ENCODE data around the gene TIRAP.
"Not testable (repeated sequence)": the region's sequence is repeated elsewhere in the genome, so short reads cannot be mapped to it uniquely, and the experiment has no call there.

Gene TIRAP

DNA sequence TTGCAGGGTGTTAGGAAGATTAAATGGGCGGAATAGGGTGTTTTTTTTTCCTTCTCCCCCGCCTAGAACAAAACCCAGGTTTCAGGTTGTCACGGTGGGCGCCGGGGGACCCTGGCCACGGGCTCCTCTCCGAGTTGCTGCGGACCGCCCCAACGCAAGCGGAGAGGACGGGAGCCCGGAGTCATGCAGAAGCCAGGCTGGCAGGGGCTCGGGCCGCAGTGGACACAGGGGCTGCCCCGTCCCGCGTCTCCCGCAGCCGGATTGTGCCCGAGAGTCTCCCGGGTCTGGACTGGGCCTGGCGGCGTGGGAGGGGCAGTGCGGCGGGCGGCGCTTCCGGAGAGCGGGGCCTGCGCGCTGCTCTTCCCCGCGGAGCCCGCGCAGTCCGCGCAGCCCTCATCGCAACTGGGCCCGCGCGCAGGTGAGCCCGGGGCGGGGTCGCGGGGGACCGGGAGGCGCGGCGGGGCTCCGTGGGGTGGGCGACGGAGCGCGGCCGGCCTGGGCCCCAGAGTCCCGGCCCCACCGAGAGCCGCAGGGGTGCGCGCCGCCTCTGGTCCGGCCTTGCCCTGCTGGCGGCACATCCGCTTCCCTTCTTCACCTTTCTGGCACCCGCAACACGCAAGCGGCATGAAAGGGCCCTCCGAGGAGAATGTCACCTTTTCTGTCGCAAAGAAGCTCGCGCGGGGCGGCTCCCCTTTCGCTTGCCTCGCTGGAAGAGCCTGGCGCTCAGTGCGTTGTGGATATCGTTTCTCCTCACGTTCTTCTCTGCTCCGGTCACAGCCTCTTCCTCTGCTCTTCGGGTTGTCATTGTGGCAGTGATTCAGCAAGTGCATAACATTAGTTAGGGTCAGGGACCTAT, at the start of gene TIRAP:
Gene TIRAP (plus strand): TSS at position 358 of the 856 bp plus-strand sequence. CDS start 7,802 bp downstream, outside the sequence.
- peak; percentile 75 to 77 for DNase-seq

GRCh38 chr11:126233391-126233790, 49.5 kb upstream of the TIRAP start:
- DNase-seq = no peak

DNA sequence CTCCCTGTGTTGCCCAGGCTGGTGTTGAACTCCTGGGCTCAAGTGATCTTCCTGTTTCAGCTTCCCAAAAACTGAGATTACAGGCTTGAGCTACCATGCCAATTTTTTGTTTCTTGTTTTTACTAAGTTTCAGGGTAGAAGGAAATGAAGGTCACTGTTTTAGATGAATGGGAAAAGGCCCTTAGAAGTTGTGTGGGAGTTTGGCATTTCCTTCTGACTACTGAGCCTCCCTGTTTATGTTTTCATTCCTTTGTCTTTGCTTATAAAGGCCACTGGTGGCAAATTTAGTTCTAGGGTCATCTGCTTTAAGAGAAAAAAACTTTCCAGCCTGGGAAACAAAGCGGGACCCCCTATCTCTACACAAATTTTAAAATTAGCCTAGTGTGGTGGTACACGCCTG, 36.3 kb upstream of the TIRAP start:
- no peak for DNase-seq

GRCh38 chr11:126253265-126253664, 29.6 kb upstream of the TIRAP start:
- no peak for DNase-seq

- DNase-seq = no peak
Measured at GRCh38 chr11:126254819-126255218, 28.1 kb upstream of the TIRAP start.

- not testable (repeated sequence) for DNase-seq
Measured at GRCh38 chr11:126255507-126255906, 27.4 kb upstream of the TIRAP start.

DNA sequence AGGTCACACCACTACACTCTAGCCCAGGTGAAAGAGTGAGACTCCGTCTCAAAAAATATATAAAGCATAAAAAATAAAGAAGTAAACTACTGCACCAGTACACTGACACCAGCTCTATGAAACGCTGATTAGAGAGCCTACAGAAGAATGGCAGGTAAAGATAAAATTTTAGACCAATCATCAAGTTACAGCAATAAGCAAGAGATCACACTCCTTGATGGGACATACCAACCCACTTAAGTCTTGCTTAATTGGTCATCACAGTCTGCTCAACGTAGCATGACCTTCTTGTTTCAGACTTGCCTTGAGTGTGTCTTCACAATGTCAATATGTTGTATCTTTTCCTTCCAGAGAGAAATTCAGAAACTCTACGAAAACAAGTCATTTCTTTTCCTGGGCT, 26.7 kb upstream of the TIRAP start:
- DNase-seq = no peak

- DNase-seq = no peak
Measured at GRCh38 chr11:126257144-126257543, 25.7 kb upstream of the TIRAP start.

DNA sequence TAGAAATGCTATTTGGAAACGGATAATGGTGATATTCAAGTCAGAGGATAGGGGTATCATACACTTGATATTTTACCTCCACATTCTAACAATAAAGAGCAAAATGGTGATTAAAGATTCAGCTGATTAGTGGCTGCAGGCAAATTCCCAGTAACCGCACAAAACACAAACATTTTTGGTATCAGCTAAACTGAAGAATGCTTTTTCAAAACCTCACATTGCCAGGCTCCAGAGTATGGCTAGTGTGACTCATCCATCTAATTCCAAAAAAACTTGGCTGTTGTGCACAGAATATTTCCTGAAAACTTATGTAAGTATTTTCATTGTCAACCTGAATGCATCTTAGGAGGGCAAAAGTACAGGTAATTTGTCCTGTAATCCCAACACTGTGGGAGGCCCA, 25.1 kb upstream of the TIRAP start:
- no peak for DNase-seq

- DNase-seq = no peak
Measured at GRCh38 chr11:126262216-126262615, 20.7 kb upstream of the TIRAP start.

- DNase-seq = no peak
Measured at GRCh38 chr11:126263489-126263888, 19.4 kb upstream of the TIRAP start.

DNA sequence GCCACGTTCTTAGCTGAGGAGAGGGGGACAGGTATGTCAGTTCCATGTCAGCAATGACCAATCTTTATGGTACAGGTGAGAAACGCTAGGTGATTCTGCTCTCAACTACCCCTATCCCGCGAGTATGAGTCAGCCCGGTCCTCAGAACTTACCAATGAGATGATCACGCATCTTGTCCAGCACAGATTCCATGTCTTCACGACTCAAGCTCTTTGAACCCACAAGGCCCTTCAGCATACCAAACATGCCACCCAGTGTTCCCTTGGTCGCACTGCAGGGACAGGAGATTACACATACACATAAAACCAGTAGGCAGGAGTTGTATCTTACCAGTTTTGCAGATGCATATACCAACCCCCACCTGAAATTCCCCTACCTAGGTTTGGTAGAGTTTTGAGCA, 17.1 kb upstream of the TIRAP start:
- DNase-seq = no peak

DNA sequence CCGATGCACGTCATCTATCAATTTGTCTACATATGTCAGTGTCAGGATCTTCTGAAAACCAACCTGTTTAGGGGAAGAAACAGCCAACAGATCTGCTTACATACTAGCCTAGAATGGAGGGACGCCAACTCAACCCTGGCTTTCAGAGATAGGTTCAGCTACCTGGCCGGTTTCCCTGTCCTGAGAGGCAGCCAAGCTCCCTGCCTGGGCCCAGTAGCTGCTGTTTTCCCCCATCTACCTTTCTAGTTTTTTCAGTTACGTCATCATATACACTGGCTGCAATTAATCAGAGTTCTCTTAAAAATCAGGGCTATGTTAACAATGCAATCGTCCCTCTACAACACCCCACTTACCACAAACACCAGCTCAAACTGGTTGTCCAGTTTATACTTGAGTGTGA, 15.2 kb upstream of the TIRAP start:
- DNase-seq = no peak

- no peak for DNase-seq
Measured at GRCh38 chr11:126268361-126268707, 14.6 kb upstream of the TIRAP start.

DNA sequence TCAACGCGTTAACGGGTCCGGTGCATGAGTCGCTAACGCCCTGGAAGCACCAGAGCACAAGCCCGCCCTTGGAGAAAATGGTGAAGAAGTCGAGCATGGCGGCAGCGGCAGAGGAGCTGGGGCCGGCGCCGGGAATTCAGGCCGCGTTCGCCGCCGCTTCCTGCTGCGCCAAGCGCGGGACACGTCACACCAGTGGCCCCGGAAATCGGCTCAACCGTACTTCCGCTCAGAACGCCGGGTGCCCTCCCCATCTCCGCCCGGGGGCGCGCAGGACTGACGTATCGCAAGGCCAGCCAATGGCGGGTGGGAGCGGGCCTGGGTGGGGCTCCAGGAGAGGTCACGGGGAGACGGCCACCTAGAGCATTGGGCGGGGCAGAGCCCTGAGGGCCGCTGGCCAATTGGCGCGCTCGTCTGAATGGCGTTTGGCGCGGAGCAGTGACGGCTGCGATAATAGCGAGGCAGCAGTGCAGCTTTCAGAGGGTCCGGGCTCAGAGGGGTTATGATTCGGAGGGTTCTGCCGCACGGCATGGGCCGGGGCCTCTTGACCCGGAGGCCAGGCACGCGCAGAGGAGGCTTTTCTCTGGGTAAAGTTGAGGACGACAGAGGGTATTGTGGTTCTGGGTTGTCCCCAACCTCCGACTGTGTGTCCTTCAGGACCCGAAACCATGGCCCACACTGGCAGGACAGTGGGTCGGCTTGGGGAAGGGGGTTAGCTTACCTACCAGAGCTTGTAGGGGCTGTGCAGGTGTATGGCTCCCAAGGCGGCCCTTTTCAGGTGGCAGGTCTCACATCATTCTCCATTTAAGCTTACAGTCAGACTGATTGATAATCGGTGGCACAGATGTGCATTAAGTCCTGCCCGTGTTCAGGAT, 13.9 kb upstream of the TIRAP start, which contains the start of the genes FOXRED1 and SRPRA:
Gene FOXRED1 (plus strand): TSS at position 447 of the 872 bp plus-strand sequence. CDS start 53 bp downstream, at position 500.
Gene SRPRA (minus strand): TSS at position 188 of the 872 bp plus-strand sequence. CDS start 91 bp downstream, at position 97.
- DNase-seq = peak; percentile 99 to 100

- no peak for DNase-seq
Measured at GRCh38 chr11:126277322-126277721, 5.6 kb upstream of the TIRAP start.

DNA sequence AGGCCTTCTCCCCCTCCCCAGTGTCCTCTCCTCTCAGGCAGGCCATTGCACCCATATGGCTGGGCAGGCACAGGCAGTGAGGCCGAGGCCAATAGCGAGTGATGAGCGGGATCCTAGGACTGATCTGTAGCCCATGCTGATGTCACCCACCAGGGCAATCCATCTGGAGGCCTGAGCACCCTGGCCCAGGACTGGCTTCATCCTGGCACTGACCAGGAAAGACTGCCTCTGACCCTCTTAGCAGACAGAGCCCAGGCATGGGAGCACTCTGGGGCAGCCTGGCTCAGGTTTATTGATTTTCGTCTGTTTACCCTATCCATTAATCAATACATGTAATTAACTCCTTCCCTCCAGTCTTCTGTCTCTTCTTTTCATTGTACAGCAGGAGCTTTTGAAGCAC, 5.1 kb upstream of the TIRAP start:
- DNase-seq = no peak

DNA sequence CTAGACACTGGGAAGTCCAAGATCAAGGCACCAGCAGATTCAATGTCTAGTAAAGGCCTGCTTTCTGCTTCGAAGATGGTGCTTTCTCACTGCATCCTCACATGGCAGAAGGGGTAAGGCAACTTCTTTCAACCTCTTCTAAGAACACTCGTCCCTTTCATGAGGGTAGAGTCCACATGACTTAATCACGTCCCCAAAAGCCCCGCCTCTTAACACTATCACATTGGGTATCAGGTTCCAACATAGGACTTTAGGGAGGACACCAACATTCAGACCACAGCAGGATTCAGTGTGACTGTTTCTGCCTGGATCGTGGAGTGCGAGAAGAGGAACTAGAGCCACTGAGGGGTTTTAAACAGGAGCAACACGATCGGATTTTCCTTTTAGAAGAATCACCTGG, 3.7 kb upstream of the TIRAP start:
- no peak for DNase-seq

DNA sequence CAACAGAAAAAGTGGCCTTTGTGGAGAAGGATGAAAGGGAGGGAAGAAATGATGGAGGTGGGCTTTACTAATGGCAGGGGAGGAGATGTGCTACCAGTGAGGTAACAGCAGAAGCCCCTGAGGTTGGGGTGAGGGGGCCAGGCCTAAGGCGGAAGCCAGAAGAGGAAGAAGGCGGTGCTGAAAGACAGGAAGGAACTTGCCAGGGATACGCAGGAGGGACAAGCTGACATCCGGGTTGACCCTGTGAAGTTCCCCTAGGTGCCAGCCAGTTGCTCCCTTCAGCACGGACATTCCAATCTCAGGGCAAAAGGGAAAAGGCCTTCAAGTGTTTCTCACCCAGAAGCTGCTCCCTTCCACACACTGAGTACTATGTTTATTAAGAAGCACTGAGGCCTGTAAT, 2.3 kb upstream of the TIRAP start:
- no peak for DNase-seq

GRCh38 chr11:126281245-126281644, 1.6 kb upstream of the TIRAP start:
- no peak for DNase-seq

DNA sequence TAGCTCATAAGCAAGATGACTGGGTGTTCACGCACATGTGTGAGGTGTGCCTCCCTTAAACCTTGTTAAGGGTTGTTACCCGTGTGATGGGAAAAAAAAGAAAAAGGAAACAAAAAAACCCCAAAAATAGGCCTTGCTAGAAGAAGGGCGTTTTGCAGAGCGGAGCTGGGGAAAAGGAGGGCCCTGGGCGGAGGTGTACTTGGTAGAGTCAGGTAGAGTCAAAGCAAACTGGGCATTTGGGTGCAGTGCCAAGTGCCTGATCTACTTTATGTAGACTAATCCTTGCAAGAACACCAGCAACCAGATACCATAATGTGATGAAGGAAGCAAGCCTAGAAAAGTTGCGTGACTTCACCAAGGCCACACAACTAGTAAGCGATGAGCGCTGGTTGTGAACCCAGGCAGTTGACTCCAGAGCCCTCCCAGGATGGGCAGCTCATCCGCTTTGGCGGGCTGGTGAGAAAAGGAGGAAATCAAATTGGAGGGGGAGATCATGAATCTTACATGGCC, 1.2 kb upstream of the TIRAP start:
- no peak for DNase-seq

DNA sequence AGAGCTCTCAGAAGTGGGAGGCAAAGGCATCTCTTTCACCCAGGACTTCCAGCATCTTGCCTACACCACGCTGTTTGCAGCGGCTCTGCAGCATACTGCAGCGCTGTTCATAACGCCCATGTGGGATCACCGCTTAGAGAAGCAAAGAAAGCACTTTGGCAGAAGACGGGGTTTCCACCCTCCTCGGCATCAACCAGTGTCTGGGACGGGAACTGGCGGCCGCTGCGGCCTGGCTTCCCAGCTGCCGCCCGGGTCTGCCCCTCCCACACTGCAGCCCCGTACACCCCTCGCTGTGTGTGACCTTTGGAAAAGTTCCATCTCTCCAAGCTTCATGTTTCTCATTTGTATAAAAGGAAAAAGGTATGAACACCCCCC, 545 bp upstream of the TIRAP start:
- peak; percentile 55 to 56 for DNase-seq

DNA sequence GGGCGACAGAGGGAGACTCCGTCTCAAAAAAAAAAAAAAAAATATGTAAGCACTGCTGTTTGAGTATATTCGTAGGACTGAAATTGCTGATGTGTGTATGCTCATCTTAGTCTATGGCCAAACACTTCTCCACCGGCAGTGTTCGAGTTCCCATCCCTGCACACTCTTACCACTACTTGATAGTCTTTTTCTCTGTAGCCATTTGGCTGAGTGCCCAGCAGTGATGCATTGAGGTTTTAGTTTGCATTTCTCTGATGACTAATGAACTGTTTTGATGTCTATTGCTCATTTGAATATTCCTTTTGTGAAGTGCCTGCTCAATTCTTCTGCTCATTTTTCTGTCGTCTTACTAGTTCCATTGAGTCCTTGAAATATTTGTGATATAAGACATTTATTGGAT, 1.9 kb downstream of the TIRAP start:
- DNase-seq = peak; percentile 90 to 92

DNA sequence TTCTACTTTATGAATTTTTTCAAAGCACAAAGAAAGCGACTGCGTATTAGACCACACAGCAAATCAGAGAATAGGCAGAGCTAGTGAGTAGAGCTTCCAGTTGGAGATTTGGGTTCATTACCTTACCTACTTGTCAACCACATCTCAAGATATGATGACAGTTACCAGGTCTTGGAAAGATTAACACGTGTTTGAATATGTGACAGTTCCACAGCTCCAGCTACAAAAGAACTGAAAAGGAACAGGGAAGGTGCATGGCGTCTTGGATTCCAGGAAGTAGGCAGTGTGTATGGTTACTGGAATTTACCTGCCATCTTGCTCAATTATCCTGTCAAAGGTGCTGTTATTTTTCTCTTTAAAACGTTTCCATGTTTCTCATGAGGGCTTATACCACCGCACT, 5.3 kb downstream of the TIRAP start:
- DNase-seq = no peak

All from activated T-cell treated with anti-CD3 and anti-CD28 coated beads, Interleukin-2, amount 50 U/mL, for 48 hours (primary cell).